HG03175 (cell line): Measurements from ENCODE around the gene OR4C45.
"Not testable (repeated sequence)": the region's sequence is repeated elsewhere in the genome, so short reads cannot be mapped to it uniquely, and the experiment has no call there.

ENCODE experiments used
- ATAC-seq: cut with Tn5 transposase; IDR thresholded peaks from one replicate; pipeline ENCODE4 v1.9.1; 2021; ENCODE audit warnings: mild to moderate bottlenecking, moderate library complexity; ENCODE audit not compliant: unreplicated experiment

The OR4C45 gene

GRCh38 chr11:50032574-50032973 is at the start of gene OR4C45:
Gene OR4C45, plus strand, starts transcription at chr11:50032874.
- no peak for ATAC-seq

- ATAC-seq = no peak
These were observed 37.1 kb upstream of the OR4C45 start for GRCh38 chr11:49995565-49995964.

GRCh38 chr11:50030193-50030592 is 2.5 kb upstream of the OR4C45 start:
- ATAC-seq = no peak

DNA sequence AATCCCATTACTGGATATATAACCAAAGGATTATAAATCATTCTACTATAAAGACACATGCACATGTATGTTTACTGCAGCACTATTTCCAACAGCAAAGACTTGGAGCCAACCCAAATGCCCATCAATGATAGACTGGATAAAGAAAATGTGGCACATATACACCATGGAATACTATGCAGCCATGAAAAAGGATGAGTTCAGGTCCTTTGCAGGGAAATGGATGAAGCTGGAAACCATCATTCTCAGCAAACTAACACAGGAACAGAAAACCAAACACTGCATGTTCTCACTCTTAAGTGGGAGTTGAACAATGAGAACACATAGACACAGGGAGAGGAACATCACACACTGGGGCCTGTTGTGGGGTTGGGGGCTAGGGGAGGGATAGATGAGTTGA is 3.6 kb downstream of the OR4C45 start:
- ATAC-seq = not testable (repeated sequence)

DNA sequence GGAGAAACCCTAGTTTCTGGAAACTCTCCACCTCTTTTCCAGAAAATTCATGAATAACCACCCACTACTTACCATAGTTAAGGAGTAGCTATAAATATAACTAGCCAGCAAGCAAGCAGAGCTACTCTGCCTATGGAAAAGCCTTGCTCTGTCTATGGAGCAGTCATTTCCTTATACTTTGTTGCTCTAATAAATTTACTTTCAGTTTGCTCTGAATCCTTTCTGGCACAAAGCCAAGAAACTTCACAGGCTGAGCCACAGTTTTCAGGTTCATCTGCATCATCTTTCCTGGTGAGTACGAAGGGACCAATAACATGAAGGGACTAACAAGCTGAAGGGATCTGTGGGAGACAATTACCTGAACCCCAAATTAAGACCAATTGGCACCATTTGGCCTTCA is 4.6 kb downstream of the OR4C45 start:
- ATAC-seq = no peak

DNA sequence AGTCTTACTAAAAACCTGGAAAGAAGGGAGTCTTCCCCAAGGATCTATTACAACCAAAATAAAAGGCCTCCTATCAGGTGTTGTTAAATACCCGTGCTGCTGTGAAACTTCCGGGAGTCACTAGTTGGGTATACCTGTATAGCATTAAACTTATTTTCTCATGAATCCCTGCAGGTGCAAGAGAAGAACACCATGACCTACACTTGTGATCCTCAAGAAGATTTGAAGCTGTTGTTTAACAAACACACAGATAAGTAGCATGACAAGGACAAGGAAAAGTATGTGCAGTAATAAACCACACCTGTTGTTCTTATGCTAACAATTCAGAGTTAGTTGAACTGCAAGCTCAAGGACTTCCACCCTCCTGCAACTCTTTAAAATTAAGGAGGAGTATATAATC is 12.0 kb downstream of the OR4C45 start:
- ATAC-seq = no peak

GRCh38 chr11:50063056-50063455 is 30.4 kb downstream of the OR4C45 start:
- not testable (repeated sequence) for ATAC-seq

DNA sequence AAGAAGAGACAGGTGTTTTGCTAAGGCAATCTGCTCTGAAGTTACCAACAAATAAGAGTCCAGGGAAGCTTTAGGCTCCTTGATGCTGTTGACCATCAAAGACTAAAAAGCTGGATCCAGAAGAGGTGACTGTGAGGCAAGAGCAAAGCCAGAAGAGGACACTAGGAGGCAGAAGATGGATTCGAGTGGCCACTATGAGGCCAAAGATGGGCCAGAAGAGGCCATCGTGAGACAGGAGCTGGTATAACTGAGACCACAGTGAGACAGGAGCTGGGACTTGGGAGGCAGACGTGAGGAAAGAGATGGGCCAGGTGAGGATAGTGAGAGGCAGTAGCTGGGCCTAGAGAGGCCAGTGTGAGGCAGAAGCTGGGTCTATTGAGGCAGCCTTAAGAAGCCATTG is 37.7 kb downstream of the OR4C45 start:
- ATAC-seq = no peak

DNA sequence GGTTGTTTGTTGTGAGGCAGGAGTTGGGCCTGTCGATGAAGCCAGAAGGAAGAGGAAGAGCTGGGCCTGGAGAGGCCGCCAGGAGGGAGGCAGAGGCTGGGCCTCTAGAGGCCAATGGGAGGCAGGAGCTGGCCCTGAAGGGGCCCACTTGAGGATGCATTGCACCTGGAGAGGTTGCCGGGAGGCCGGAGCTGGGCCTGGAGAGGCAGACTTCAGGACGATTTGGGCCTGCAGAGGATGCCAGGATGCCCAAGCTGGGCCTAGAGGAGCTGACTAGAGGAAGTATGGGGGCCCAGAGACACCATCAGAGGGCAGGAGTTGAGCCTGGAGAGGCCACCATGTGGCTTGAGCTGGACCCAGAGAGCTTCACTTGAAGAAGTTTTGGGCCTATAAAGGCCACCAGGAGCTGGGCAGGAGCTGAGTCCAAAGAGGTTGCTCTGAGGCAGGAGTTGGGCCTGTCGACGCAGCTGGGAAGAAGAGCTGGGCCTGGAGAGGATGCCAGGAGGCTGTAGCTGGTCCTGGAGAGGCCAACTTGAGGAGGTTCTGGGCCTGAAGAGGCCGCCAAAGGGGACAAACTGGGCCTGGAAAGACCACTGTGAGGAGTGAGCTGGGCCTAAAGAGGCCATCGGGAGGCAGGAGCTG is 39.0 kb downstream of the OR4C45 start:
- no peak for ATAC-seq

DNA sequence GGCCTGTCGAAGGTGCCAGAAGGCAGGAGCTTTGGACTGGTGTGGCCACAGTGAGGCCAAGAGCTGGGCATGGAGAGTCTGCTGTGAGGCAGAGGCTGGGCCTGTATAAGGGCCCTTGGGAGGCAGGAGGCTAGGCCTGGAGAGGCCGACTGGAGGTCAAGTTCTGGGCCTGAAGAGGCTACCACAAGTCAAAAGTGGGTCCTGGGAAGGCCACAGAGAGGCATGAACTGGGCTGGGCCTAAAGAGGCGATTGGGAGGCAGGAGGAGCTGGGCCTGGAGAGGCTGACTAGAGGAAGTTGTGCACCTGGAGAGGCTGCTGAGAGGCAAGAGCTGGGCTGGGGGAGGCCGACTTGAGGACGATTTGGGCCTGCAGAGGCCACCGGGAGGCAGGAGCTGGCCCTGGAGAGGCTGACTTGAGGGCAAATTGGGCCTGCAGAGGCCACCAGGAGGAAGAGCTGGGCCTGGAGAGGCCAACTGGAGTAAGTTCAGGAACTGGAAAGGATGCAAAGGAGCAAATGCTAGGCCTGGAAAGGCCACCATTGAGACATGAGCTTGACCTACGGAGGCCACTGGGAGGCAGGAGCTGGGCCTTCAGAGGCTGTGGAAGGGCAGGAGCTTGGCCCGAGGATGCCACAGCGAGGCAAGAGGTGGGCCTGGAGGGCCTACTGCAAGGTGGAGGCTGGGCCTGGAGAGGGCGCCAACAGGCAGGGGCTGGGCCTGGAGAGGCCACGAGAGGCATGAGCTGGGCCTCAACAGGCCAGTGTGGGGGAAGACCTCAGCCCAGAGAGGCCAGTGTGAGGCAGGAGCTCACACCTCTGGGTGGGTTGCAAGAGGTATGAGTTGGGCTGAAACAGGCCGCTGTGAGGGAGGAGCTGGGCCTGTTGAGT is 39.8 kb downstream of the OR4C45 start:
- no peak for ATAC-seq

GRCh38 chr11:50073113-50074105 is 40.7 kb downstream of the OR4C45 start:
- no peak for ATAC-seq

DNA sequence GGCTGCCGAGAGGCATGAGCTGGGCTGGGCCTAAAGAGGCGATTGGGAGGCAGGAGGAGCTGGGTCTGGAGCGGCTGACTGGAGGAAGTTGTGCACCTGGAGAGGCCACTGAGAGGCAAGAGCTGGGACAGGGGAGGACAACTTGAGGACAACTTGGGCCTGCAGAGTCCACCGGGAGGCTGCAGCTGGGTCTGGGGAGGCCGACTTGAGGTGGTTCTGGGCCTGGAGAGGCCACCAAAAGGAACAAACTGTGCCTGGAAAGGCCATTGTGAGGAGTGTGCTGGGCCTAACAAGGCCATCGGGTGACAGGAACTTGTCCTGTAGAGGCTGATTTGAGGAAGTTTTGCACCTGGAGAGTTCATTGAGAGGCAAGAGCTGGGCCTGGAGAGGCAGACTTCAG is 41.5 kb downstream of the OR4C45 start:
- ATAC-seq = no peak

GRCh38 chr11:50075856-50076255 is 43.2 kb downstream of the OR4C45 start:
- no peak for ATAC-seq

DNA sequence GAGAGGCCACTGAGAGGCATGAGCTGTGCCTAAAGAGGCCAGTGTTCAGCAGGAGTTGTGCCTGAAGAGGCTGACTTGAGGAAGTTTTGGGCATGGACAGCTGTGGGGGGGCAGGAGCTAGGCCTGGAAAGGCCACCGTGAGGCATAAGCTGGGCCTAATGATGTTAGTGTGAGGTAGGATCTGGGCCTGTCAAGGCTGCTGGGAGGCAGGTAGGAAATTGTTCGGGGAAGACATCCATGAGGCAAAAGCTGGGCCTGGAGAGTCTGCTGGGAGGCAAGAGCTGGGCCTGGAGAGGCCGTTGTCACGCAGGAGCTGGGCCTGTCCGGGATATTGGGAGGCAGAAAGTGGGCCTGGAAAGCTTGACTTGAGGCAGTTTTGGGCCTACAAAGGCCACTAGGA is 44.9 kb downstream of the OR4C45 start:
- no peak for ATAC-seq

- no peak for ATAC-seq
These were observed 45.3 kb downstream of the OR4C45 start for GRCh38 chr11:50078001-50078400.

- not testable (repeated sequence) for ATAC-seq
These were observed 46.3 kb downstream of the OR4C45 start for GRCh38 chr11:50078946-50079345.

DNA sequence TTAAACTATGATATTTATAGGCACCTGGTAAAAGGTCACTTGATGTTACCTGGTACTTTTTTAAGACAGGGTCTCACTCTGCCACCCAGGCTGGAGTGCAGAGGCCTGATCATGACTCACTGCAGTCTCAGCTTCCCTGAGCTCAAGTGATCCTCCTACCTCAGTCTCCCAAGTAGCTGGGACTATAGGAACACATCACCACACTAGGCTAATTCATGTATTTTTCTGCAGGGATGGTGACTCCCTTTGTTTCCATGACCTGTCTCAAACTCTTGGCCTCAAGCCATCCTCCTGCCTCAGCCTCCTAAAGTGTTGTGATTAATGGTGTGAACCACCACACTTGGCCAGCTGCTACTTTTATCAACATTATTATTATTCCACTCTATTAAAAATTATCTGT is 47.6 kb downstream of the OR4C45 start:
- no peak for ATAC-seq
